NCI-H1694 treated with DMSO at 0.1 percent for 48 hours (cell line): ENCODE measurements around the gene DCLRE1B.

Experiments used
- DNase-seq: peaks from one replicate; lab custom pipeline; 2025; lab: John Stamatoyannopoulos, UW

Gene DCLRE1B

GRCh38 chr1:113904674-113905434, at the start of gene DCLRE1B, which contains the start of gene AP4B1:
Gene DCLRE1B (plus strand): TSS chr1:113905326. CDS start chr1:113905587, 261 bp downstream.
Gene AP4B1 (minus strand): TSS chr1:113904799. CDS start chr1:113904717, 82 bp downstream.
- peak; percentile 98 for DNase-seq

DNA sequence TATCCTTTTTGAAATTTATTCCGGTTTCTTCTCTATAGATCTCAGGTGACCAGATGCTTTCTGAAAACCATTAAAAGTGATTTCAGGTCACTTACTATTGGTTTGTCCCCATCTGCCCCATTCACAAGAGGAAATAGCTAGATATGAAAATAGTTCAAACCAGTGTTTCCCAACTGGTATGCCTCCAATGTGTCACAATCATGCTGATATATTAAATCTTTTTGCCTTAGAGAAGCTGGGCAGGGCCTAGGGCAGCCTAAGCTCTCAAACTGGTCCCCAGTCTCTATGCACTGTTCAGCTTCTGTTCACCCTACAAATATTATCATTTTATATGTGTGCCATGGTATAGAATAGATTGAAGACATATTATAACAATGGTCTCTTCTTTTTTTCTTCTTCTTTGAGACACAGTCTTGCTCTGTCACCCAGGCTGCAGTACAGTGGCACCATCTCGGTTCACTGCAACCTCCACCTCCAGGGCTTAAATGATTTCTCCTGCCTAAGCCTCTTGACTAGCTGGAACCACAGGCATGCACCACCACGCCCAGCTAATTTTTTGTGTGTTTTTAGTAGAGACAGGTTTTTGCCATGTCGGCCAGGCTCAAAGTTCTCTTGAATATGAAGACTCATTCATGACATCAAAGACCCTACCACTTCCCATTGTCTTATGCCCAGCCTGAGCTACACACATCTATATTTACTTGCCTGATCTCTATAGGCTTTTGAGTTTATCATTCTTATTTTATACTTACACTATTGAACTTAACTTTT, 49.3 kb upstream of the DCLRE1B start:
- DNase-seq: no peak

DNA sequence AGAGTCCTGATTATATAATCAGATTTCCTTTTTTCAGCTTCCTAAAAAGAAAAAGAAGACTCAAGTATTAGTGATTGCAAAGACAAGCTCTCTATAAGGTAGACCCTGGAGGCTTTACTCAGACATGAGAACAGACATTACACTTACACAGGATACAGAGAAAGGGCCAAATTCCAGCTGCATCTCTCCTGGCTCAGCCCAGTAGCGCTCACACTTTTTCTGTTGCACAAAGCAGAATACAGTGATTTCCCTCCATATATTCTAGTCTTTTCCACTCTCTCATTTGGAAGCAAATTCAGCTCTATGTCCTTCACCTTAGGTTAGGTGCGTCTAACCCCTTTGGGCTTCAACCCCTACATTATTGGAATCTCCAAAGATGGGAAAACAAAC, 48.7 kb upstream of the DCLRE1B start:
- DNase-seq: no peak

- no peak for DNase-seq
These were observed 47.4 kb upstream of the DCLRE1B start for GRCh38 chr1:113857776-113858175.

DNA sequence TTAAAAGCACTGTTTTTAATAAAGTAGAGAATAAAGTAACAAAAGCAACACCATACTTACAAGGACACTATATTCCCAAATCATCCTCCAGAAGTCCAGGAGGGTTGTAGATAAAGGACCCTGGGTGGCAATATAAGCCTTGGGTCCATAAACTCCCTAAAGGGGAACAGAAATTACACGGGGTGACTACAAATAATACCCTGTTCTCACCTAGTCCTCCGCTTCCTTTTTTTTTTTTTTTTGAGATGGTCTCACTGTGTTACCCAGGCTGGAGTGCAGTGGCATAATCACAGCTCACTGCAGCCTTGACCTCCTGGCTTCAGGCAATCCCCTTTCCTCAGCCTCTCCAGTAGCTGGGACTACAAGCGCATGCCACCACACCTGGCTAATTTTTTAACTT, 46.7 kb upstream of the DCLRE1B start:
- DNase-seq: no peak

DNA sequence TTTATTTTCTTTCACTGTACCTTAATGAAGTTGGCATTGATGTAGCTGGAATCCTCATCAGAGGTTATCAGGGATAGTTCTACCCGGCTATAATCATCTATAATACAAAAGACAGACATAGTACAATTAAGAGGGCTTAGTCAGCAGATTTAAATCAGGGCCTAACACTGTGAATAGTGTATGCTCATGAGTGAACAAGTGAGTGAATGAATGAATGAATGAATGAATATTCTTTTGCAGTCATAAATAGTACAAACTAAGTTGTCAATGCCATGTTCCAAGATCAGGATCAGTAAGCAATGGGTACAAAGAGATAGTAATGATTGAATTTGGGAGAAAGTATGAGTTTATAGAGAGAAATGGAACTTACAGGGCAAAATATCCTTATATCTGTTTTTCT, 46.1 kb upstream of the DCLRE1B start:
- no peak for DNase-seq

GRCh38 chr1:113859478-113860175, 45.5 kb upstream of the DCLRE1B start:
- DNase-seq: no peak

- DNase-seq: no peak
These were observed 44.2 kb upstream of the DCLRE1B start for GRCh38 chr1:113860891-113861290.

GRCh38 chr1:113861641-113862040, 43.5 kb upstream of the DCLRE1B start:
- no peak for DNase-seq

- no peak for DNase-seq
These were observed 36.6 kb upstream of the DCLRE1B start for GRCh38 chr1:113868387-113869083.

DNA sequence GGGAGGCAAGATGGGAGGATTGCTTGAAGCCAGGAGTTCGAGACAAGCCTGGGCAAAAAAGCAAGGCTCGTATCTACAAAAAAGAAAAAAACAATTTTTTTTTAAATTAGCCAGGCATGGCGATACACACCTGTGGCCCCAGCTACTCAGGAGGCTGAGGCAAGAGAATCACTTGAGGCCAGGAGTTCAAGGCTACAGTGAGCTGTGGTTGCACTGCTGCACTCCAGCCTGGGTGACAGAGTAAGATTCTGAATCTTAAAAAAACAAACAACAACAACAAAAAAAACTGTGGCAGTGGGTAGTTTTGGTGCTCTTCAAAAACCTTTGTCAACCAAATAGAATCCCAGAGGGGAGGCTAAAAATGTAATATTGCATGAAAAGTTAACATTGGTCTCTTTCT, 34.3 kb upstream of the DCLRE1B start:
- DNase-seq: no peak

DNA sequence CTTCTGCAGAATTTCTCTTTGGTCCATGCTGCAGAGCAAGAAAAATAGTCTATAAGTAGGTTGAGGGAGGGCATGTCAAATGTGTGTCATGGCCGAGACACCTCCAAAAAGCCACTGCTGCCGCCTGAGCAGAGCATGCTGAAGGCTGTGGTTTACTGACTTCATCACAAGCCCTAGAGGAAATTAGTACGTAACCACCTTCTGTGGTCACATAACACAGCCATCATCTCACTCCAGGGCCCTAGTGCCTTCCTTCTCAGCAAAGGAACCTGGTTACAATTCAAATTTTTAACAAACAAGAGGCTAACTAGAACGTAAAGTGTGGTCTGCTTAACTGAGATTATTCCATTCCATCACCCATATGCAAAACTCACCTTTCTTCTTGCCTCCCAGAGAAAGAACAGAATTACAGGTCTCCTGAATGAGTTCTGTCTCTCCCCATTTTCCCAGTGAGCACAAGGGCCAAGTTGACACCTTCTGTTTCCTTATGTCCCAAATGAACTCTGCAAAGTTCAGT, 33.5 kb upstream of the DCLRE1B start, which contains the start of gene PTPN22:
PTPN22 (minus strand) TSS at position 116 of the 517 bp plus-strand sequence.
- DNase-seq: no peak

DNA sequence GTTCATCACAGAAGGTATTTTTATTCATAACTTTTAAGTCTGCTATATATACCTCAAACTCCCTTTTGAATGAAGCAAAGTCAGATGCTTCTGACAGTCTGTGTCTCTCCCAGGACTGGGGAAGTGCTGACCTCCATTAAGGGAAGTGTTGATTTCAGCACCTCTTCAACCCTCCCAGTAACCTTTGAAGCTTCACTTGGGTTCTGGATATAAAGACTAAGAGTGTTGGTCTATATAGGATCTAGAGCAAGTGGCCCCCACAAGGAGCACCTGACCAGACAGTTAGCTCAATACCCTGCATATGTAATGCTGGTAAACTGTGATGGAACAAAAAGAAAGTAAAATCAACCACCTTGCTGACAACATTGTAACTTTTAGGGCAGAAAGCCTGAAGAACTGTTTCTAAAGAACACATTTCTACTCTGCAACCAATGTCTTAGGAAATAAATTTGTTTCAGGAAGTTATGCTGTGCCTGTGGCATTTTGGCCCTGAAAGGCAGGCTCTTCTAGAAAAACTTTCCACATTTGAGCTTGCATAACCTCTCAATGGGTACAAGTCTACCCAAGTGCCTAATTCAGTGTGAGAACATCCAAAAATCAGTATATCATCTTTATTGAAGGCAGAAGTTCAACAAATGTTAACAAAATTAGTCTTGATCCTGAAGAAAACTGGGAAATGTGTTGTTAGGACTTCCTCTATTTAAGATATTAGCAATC, 32.7 kb upstream of the DCLRE1B start:
- no peak for DNase-seq

GRCh38 chr1:113874012-113874879, 30.9 kb upstream of the DCLRE1B start:
- DNase-seq: no peak

- no peak for DNase-seq
These were observed 29.4 kb upstream of the DCLRE1B start for GRCh38 chr1:113875714-113876113.

DNA sequence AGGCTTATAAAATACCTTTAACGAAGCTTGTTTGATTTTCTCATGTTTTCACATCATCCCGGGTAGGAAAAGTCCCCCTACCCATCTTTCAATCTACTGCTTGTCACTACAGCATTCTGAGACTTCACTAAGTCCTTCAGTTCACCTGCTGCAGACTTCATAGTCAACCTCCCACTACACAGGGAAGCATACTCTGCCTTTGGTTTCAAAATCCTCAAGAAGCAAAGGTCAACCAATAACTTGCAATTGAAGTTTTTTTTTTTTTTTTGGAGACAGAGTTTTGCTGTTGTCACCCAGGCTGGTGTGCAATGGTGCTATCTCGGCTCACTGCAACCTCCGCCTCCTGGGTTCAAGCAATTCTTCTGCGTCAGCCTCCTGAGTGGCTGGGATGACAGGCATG, 28.9 kb upstream of the DCLRE1B start:
- DNase-seq: no peak

DNA sequence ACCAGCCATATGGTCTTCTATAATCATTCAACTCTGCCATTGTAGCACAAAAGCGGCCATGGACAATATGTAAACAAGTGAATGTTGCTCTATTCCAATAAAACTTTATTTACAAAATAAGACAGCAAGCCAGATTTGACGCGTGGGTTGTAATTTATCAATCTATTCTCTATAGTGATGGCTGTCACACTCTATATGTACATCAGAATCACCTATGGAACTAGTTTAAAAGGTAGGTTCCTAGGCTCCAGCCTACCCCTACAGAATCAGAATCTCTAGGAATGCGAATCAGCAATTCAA, 25.4 kb upstream of the DCLRE1B start:
- no peak for DNase-seq

GRCh38 chr1:113881661-113882060, 23.5 kb upstream of the DCLRE1B start:
- DNase-seq: no peak

DNA sequence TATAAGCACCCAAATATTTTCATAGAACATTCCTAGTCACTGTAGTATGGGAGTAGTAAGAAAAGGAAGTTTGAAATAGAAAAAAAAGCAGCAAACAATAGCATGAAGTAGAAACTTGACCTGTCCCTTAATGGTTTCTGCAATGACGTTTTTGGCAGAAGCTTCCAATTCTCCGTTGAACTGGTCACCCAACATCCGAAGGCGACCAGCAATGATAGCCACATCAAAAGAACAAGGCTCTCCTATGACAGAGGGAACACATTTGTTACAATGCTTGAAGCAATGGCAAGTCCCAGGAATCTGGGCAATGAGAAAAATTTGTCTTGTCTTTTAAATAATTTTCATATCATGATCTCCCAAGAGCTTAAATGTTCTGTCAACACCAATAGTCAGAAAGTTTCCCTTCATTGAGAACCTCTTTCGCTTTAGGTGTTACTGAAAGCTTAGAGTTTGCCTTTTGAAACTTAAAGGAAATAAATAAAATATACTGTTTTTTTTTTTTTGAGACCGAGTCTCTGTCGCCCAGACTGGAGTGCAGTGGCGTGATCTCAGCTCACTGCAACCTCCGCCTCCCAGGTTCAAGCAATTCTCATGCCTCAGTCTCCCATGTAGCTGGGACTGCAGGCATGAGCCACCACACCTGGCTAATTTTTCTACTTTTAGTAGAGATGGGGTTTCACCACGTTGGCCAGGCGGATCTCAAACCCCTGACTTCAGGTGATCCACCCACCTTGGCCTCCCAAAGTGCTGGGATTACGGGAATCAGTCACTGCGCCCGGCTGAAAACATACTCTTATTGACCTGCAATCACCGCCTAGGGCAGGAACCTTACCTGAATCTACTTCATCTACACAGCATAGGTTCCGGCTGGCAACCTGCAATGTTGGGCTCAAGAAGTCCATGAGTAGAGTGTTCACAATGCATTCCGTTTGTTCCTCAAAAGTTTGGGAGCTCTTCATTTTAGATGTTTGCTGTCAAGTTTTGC, 18.4 kb upstream of the DCLRE1B start:
- no peak for DNase-seq
